H1 (cell line): ENCODE data around the gene OR56A3. TPM values are rescaled to one million over a fixed set of nuclear protein-coding genes. Genes with fewer than 3 reads are reported as not detected.

Experiments used
- CTCF ChIA-PET: fragments of 300-600 bp; sonication (Branson Sonifier 250); formaldehyde crosslinking; loops from one replicate; lab custom pipeline; 2021; ENCODE audit not compliant: partially characterized antibody; lab: Charles Lee
- POLR2A ChIA-PET: fragments of 300-600 bp; sonication (Branson Sonifier 250); formaldehyde crosslinking; loops from one replicate; lab custom pipeline; 2021; ENCODE audit warnings: inconsistent platforms; ENCODE audit not compliant: partially characterized antibody; lab: Charles Lee
- DNase-seq, 2 experiments: peaks; one replicate each; pipeline versions ENCODE4 v3.0.0 to v3.0.0-alpha.2; 2010 to 2022; ENCODE audit warnings: low spot score in 2 of 2, low read depth in 1 of 2, mixed read lengths in 1 of 2
- FAIRE-seq: peaks from 2 replicates; lab custom pipeline; 2011; peaks lifted over from hg19 to GRCh38; lab: Jason Lieb, UNC
- H2AFZ ChIP-seq: 2 replicates; pipeline ENCODE4 v1.8.1; 2012; ENCODE audit warnings: low read length, inconsistent platforms
- H2AK5ac ChIP-seq: 2 replicates; pipeline ENCODE4 v1.6.1; 2013; ENCODE audit warnings: low read depth, low read length
- H2BK120ac ChIP-seq: replicated peaks from 2 replicates; pipeline ENCODE3; 2013; ENCODE audit warnings: low read depth, low read length, inconsistent platforms
- H2BK12ac ChIP-seq: 2 replicates; pipeline ENCODE4 v1.6.1; 2013; ENCODE audit warnings: low read depth, low read length
- H2BK15ac ChIP-seq: 2 replicates; pipeline ENCODE4 v1.6.1; 2013; ENCODE audit warnings: low read length
- H2BK20ac ChIP-seq: 2 replicates; pipeline ENCODE4 v1.6.1; 2013; ENCODE audit warnings: low read length
- H2BK5ac ChIP-seq: 2 replicates; pipeline ENCODE4 v1.6.1; 2013; ENCODE audit warnings: low read depth, low read length
- H3K14ac ChIP-seq: 2 replicates; pipeline ENCODE4 v1.6.1; 2013; ENCODE audit warnings: inconsistent platforms; ENCODE audit not compliant: insufficient read length
- H3K18ac ChIP-seq: 2 replicates; pipeline ENCODE4 v1.6.1; 2013; ENCODE audit warnings: low read length; ENCODE audit errors: extremely low read depth
- H3K23ac ChIP-seq: 2 replicates; pipeline ENCODE4 v1.6.1; 2013; ENCODE audit warnings: inconsistent platforms; ENCODE audit not compliant: insufficient read length
- H3K23me2 ChIP-seq: 2 replicates; pipeline ENCODE4 v1.6.1; 2013; ENCODE audit warnings: low read depth, low read length
- H3K27ac ChIP-seq: 2 replicates; pipeline ENCODE4 v1.6.1; 2011; ENCODE audit warnings: low read depth, low read length, inconsistent platforms
- H3K27me3 ChIP-seq, 4 experiments: replicated peaks in 1 of 4; 1 replicate in 1 of 4; 2 replicates in 3 of 4; pipeline versions ENCODE4 v1.6.1 to v1.8.1; 2011 to 2013; ENCODE audit warnings: low read length in 3 of 4, mild to moderate bottlenecking in 3 of 4, inconsistent platforms in 2 of 4, mixed read lengths in 2 of 4, moderate library complexity in 1 of 4; ENCODE audit not compliant: control insufficient read depth in 3 of 4, insufficient read depth in 3 of 4; ENCODE audit errors: extremely low read depth in 1 of 4
- H3K36me3 ChIP-seq, 4 experiments: 2 replicates each; pipeline versions ENCODE4 v1.6.1 to v1.8.1; 2011 to 2013; ENCODE audit warnings: mild to moderate bottlenecking in 4 of 4, low read length in 3 of 4, moderate library complexity in 2 of 4, control low read depth in 1 of 4, inconsistent platforms in 1 of 4; ENCODE audit not compliant: insufficient read depth in 4 of 4, control insufficient read depth in 2 of 4
- H3K4ac ChIP-seq: replicated peaks from 2 replicates; pipeline ENCODE3; 2013; ENCODE audit warnings: low read length, low read depth, mixed read lengths, inconsistent platforms; ENCODE audit not compliant: insufficient read length
- H3K4me1 ChIP-seq, 4 experiments: replicated peaks in 1 of 4; 1 replicate in 1 of 4; 2 replicates in 3 of 4; pipeline versions ENCODE4 v1.6.1 to v1.8.1; 2011 to 2013; ENCODE audit warnings: low read length in 3 of 4, inconsistent platforms in 2 of 4, mixed read lengths in 1 of 4; ENCODE audit not compliant: insufficient read depth in 4 of 4, control insufficient read depth in 3 of 4
- H3K4me2 ChIP-seq, 2 experiments: 2 replicates each; pipeline versions ENCODE4 v1.6.1 to v1.8.1; 2011 to 2013; ENCODE audit warnings: low read depth in 2 of 2, low read length in 2 of 2, control low read depth in 1 of 2, inconsistent platforms in 1 of 2, mild to moderate bottlenecking in 1 of 2; ENCODE audit not compliant: insufficient read depth in 1 of 2
- H3K4me3 ChIP-seq, 4 experiments: fragments of 200-600, 300-600 bp in 1 of 4; sonication (generic), shearing (Covaris generic), sonication (Bioruptor Twin) in 1 of 4; 2 replicates each; pipeline versions ENCODE4 v1.5.1 to v1.8.1; 2011 to 2016; ENCODE audit warnings: low read length in 4 of 4, low read depth in 3 of 4, control low read depth in 2 of 4, inconsistent platforms in 2 of 4, mild to moderate bottlenecking in 2 of 4, mixed read lengths in 1 of 4, moderate library complexity in 1 of 4; ENCODE audit not compliant: insufficient read depth in 2 of 4; ENCODE audit errors: extremely low read depth in 1 of 4
- H3K56ac ChIP-seq: replicated peaks from 2 replicates; pipeline ENCODE3; 2013; ENCODE audit warnings: low read depth, mild to moderate bottlenecking, mixed read lengths, low read length, inconsistent platforms; ENCODE audit not compliant: insufficient read length
- H3K79me1 ChIP-seq: 2 replicates; pipeline ENCODE4 v1.6.1; 2013; ENCODE audit warnings: low read depth, low read length, control low read depth
- H3K79me2 ChIP-seq, 2 experiments: 2 replicates each; pipeline versions ENCODE4 v1.6.1 to v1.8.1; 2012 to 2013; ENCODE audit warnings: low read length in 2 of 2, mild to moderate bottlenecking in 2 of 2, inconsistent platforms in 1 of 2; ENCODE audit not compliant: insufficient read depth in 2 of 2, control insufficient read depth in 1 of 2
- H3K9ac ChIP-seq, 4 experiments: replicated peaks in 1 of 4; 1 replicate in 1 of 4; 2 replicates in 3 of 4; pipeline versions ENCODE4 v1.6.1 to v1.8.1; 2011 to 2013; ENCODE audit warnings: low read depth in 3 of 4, low read length in 3 of 4, control low read depth in 2 of 4, mild to moderate bottlenecking in 2 of 4, moderate library complexity in 2 of 4, inconsistent platforms in 1 of 4; ENCODE audit errors: extremely low read depth in 1 of 4
- H3K9me3 ChIP-seq, 2 experiments: 2 replicates each; pipeline versions ENCODE4 v1.6.1 to v1.8.1; 2012 to 2013; ENCODE audit warnings: mild to moderate bottlenecking in 2 of 2, moderate library complexity in 2 of 2, control low read depth in 1 of 2, inconsistent platforms in 1 of 2, low read depth in 1 of 2, low read length in 1 of 2, mixed read lengths in 1 of 2; ENCODE audit not compliant: insufficient read depth in 2 of 2
- H4K20me1 ChIP-seq, 2 experiments: replicated peaks in 1 of 2; 2 replicates each; pipeline versions ENCODE3 to v1.8.1; 2011 to 2013; ENCODE audit warnings: inconsistent platforms in 2 of 2, low read length in 2 of 2, mild to moderate bottlenecking in 1 of 2; ENCODE audit not compliant: insufficient read depth in 2 of 2, control insufficient read depth in 1 of 2
- H4K5ac ChIP-seq: 2 replicates; pipeline ENCODE4 v1.6.1; 2013; ENCODE audit warnings: low read length, low read depth, mixed read lengths, inconsistent platforms; ENCODE audit not compliant: insufficient read length
- H4K8ac ChIP-seq: 2 replicates; pipeline ENCODE4 v1.8.0; 2013; ENCODE audit warnings: mild to moderate bottlenecking, moderate library complexity, low read length, inconsistent platforms; ENCODE audit not compliant: insufficient read depth; ENCODE audit errors: extremely low read depth
- H4K91ac ChIP-seq: replicated peaks from 2 replicates; pipeline ENCODE3; 2013; ENCODE audit warnings: low read length, mixed read lengths, inconsistent platforms; ENCODE audit not compliant: insufficient read length
- ASH2L ChIP-seq: fragments of 200-600, 300-600 bp; sonication (generic); IDR thresholded peaks from one replicate; pipeline ENCODE4 v1.7.1; 2017; ENCODE audit warnings: low read length
- BCL11A ChIP-seq, 2 experiments: IDR thresholded peaks; one replicate each; pipeline ENCODE4 v1.6.1; 2011; ENCODE audit warnings: low read depth in 2 of 2, low read length in 2 of 2, mild to moderate bottlenecking in 2 of 2
- BRCA1 ChIP-seq: IDR thresholded peaks from 2 replicates; pipeline ENCODE4 v1.6.1; 2012; ENCODE audit warnings: low read depth, low read length, improper control_type of control experiment
- CBX5 ChIP-seq: fragments of 300-800, 300-1000 bp; sonication (generic); IDR thresholded peaks from 2 replicates; pipeline ENCODE4 v1.7.1; 2016; ENCODE audit warnings: antibody characterized with exemption, low read length, low read depth
- CTBP2 ChIP-seq: IDR thresholded peaks from 2 replicates; pipeline ENCODE4 v1.7.0; 2011; ENCODE audit warnings: borderline replicate concordance, mild to moderate bottlenecking, moderate library complexity, mixed read lengths, low read length; ENCODE audit not compliant: insufficient read depth, insufficient read length
- GTF2F1 ChIP-seq: IDR thresholded peaks from 2 replicates; pipeline ENCODE4 v1.6.1; 2012; ENCODE audit warnings: low read depth, low read length, improper control_type of control experiment, borderline replicate concordance
- HDAC6 ChIP-seq: IDR thresholded peaks from one replicate; pipeline ENCODE4 v1.7.1; 2012; ENCODE audit warnings: low read depth, mild to moderate bottlenecking, inconsistent platforms, low read length, moderate library complexity
- KDM4A ChIP-seq: IDR thresholded peaks from one replicate; pipeline ENCODE4 v1.7.1; 2012; ENCODE audit warnings: low read depth, mild to moderate bottlenecking, moderate library complexity, low read length, inconsistent platforms; ENCODE audit not compliant: severe bottlenecking
- SIX5 ChIP-seq: IDR thresholded peaks from 2 replicates; pipeline ENCODE4 v1.6.1; 2011; ENCODE audit warnings: mild to moderate bottlenecking, low read depth, low read length
- SP2 ChIP-seq: IDR thresholded peaks from 2 replicates; pipeline ENCODE4 v1.6.1; 2012; ENCODE audit warnings: mild to moderate bottlenecking, low read length, inconsistent platforms
- WGBS, 2 experiments: shearing (Covaris generic) in 1 of 2; methylation state at CpG; one replicate each; pipeline versions ENCODE4 v1.1.6 to v1.1.7; 2013 to 2015; ENCODE audit warnings: low lambda C conversion rate in 2 of 2, mixed read lengths in 2 of 2, inconsistent platforms in 1 of 2, low coverage in 1 of 2, missing lambda C conversion rate in 1 of 2; ENCODE audit not compliant: insufficient replicate concordance in 2 of 2, insufficient coverage in 1 of 2, insufficient read length in 1 of 2; ENCODE audit errors: extremely low coverage in 1 of 2, missing lambda C conversion rate in 1 of 2; 5-methylcytosine and 5-hydroxymethylcytosine counted together
- polyA plus RNA-seq, 7 experiments: library from polyadenylated mRNA; depleted of rRNA in 3 of 7; stranded (reverse) in 5 of 7; unstranded in 2 of 7; fragments of >200 nt in 5 of 7; fragments of 200-250 nt in 2 of 7; gene quantifications; 1 replicate in 5 of 7; 2 replicates in 1 of 7; 4 replicates in 1 of 7; pipeline versions ENCODE4 v1.2.1 to v1.2.3, GENCODE V29; 2011 to 2013; ENCODE audit warnings: missing spikeins in 2 of 7, mixed read lengths in 2 of 7
- total RNA-seq: library from RNA; stranded (reverse); fragmentation: NEBNext Ultra II Directional; extraction: Animal tissue kit (Norgen Biotek cat#: 25700); gene quantifications from 2 replicates; pipeline ENCODE4 v1.2.1, GENCODE V29; 2021

OR56A3 gene
- total and polyA plus RNA-seq, 2 of the 8 experiments (the other 6 are each of a cell fraction or from before 2014, with no cell fraction given), result not detected

DNA sequence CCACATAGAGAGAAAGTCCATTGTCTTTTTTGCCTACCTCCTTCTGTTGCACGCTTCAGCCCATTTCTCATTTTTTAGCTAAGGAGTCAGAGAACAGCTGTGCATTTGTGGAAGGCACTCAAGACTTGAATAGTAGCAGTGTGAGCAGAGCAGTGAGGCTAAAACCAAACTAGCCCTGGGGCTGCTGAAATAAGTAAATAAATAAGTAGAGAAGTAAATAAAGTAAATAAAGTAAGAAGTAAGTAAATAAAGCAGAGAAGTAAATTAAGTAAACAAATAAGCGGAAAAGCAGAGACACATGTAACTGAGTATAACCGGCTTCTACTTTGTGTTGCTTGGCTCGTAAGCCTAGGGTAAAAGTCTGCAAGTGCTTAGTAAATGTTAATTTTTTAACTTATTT, 47.2 kb downstream of the OR56A3 start:
- DNase-seq (no peak), FAIRE-seq (no peak)
- Histone ChIP-seq H2BK15ac (no peak overlapping the region), H3K4ac (no peak overlapping the region), H3K9me3 (no peaks in the 10 kb centered on the region), H2BK20ac (no peak overlapping the region), H3K14ac (no peak overlapping the region), H3K79me1 (no peaks in the 10 kb centered on the region), H2AFZ (no peak overlapping the region), H3K4me2 (no peak overlapping the region), H4K5ac (no peak overlapping the region), H2BK120ac (no peak overlapping the region), H3K4me3 (no peak overlapping the region), H3K9ac (no peak overlapping the region), H2AK5ac (no peak overlapping the region), H3K23me2 (no peaks in the 10 kb centered on the region), H3K79me2 (no peaks in the 10 kb centered on the region), H3K23ac (no peak overlapping the region), H4K91ac (no peak overlapping the region), H2BK5ac (no peak overlapping the region), H3K56ac (no peak overlapping the region), H3K27me3 (no peaks in the 10 kb centered on the region), H2BK12ac (no peak overlapping the region), H4K20me1 (no peaks in the 10 kb centered on the region), H4K8ac (no peak overlapping the region), H3K4me1 (no peaks in the 10 kb centered on the region), H3K27ac (no peak overlapping the region), H3K18ac (no peak overlapping the region), H3K36me3 (no peaks in the 10 kb centered on the region)
- 87% methylated on average over 4 of the region's 4 CpGs; no CpG with 5 or more reads in 1 of the 2 experiments for WGBS, 2 experiments
- no peak for TF ChIP-seq SP2
- no peak for TF ChIP-seq KDM4A
- no peak for TF ChIP-seq ASH2L
- TF ChIP-seq SIX5, result no peak
- no peak for TF ChIP-seq BCL11A (IDR thresholded peaks at IDR 0.05; ENCODE audit: low read depth in 2 of 2, low read length in 2 of 2)
- TF ChIP-seq BRCA1, result no peak
- no peak for TF ChIP-seq GTF2F1
- no peak for TF ChIP-seq HDAC6
- no peak for TF ChIP-seq CTBP2
- no peak for TF ChIP-seq CBX5
- POLR2A ChIA-PET, result no interaction called here
- CTCF ChIA-PET, result interaction anchor here (2.3 kb wide), 1 partner anchor 373 kb away, joined by 6 read pairs; no protein-coding TSS in a partner anchor
